Body of pancreas (tissue), 4 donors: ENCODE results near the gene PDLIM5. TPM values are rescaled to one million over a fixed set of nuclear protein-coding genes. Genes with fewer than 3 reads are reported as not detected.

Source experiments
- ATAC-seq: fragments of 150-250 bp; one replicate; pipeline ENCODE4 v1.9.1; 2016
- DNase-seq, 4 donors: peaks; one replicate each; pipeline ENCODE4 v3.0.0-alpha.2; 2019
- H3K27ac ChIP-seq, 4 donors: fragments of 200-600 bp; sonication (generic); 1 replicate in 3 of 4; 2 replicates in 1 of 4; pipeline versions ENCODE4 v1.5.1 to v1.6.1; 2016 to 2019; ENCODE audit warnings: mild to moderate bottlenecking in 1 of 4, mixed read lengths in 1 of 4, moderate library complexity in 1 of 4
- H3K27me3 ChIP-seq, 2 donors: fragments of 200-600 bp; sonication (generic); one replicate each; pipeline ENCODE4 v1.6.0; 2016; ENCODE audit warnings: mild to moderate bottlenecking in 1 of 2
- H3K36me3 ChIP-seq, 2 donors: fragments of 200-600 bp; sonication (generic); replicated peaks in 1 of 2; 2 replicates each; pipeline ENCODE4 v1.5.1; 2016; ENCODE audit warnings: low read depth in 2 of 2; ENCODE audit not compliant: insufficient read depth in 1 of 2
- H3K4me1 ChIP-seq: fragments of 200-600 bp; sonication (generic); one replicate; pipeline ENCODE4 v1.6.0; 2016
- H3K4me3 ChIP-seq, 2 donors: fragments of 200-600 bp; sonication (generic); 1 replicate in 1 of 2; 2 replicates in 1 of 2; pipeline ENCODE4 v1.5.1; 2016 to 2019
- H3K9me3 ChIP-seq, 3 donors: fragments of 200-600 bp; sonication (generic); 1 replicate in 2 of 3; 2 replicates in 1 of 3; pipeline ENCODE4 v1.5.1; 2016
- CTCF ChIP-seq, 7 experiments: fragments of 450-650 bp in 4 of 7; fragments of 200-600 bp in 3 of 7; sonication (generic) in 3 of 7; IDR thresholded peaks; one replicate each; pipeline ENCODE4 v1.5.1; 2016 to 2019; ENCODE audit warnings: antibody characterized with exemption in 7 of 7
- POLR2A ChIP-seq, 3 donors: fragments of 450-650 bp; IDR thresholded peaks; one replicate each; pipeline ENCODE4 v1.6.1; 2016; ENCODE audit warnings: antibody characterized with exemption in 3 of 3, mild to moderate bottlenecking in 2 of 3
- WGBS, 2 donors: methylation state at CpG; one replicate each; pipeline ENCODE4 v1.1.5; 2017; 5-methylcytosine and 5-hydroxymethylcytosine counted together
- intact Hi-C: fragments of 100-400 bp; cut with DNase I; formaldehyde crosslinking; loops from one replicate; pipeline ENCODE4 v1.15.1; 2023
- total RNA-seq, 2 donors: library from RNA; depleted of rRNA; stranded (reverse); fragments of >200 nt; gene quantifications; one replicate each; pipeline ENCODE4 v1.1.0, GENCODE V29; 2016

The PDLIM5 gene
- total RNA-seq, 2 donors from 2014 or later: 44.2 to 70.3 TPM

GRCh38 chr4:94420356-94420755 is 31.4 kb upstream of the PDLIM5 start:
- Histone ChIP-seq H3K36me3 (no peaks in the 10 kb centered on the region), H3K27me3 (no peaks in the 10 kb centered on the region), H3K4me1 (no peaks in the 10 kb centered on the region), H3K4me3 (no peak overlapping the region), H3K27ac (peak overlapping the region in 1 of 4 donors; percentile 36), H3K9me3 (no peaks in the 10 kb centered on the region)
- 85% methylated on average over 2 of the region's 2 CpGs for WGBS, 2 donors
- no peak for ATAC-seq
- no peak for DNase-seq
- no peak for TF ChIP-seq POLR2A (IDR thresholded peaks at IDR 0.05)
- TF ChIP-seq CTCF (IDR thresholded peaks at IDR 0.05): no peak
- intact Hi-C loops: no loop called here

- Histone ChIP-seq H3K27me3 (no peaks in the 10 kb centered on the region), H3K27ac (no peak overlapping the region), H3K36me3 (no peaks in the 10 kb centered on the region), H3K9me3 (peaks cover 0 to 2% (median 0%) of the 10 kb centered on the region in 3 donors), H3K4me3 (no peak overlapping the region), H3K4me1 (no peaks in the 10 kb centered on the region)
- WGBS, 2 donors: 46 to 58% methylated on average over 1 of the region's 1 CpG
- DNase-seq (no peak), ATAC-seq (no peak)
- intact Hi-C loops: no loop called here
- no peak for TF ChIP-seq CTCF (IDR thresholded peaks at IDR 0.05)
- no peak for TF ChIP-seq POLR2A (IDR thresholded peaks at IDR 0.05)
Observed at GRCh38 chr4:94426783-94427182, 25.0 kb upstream of the PDLIM5 start.

GRCh38 chr4:94428884-94429283 is 22.9 kb upstream of the PDLIM5 start:
- Histone ChIP-seq H3K9me3 (peaks cover 0 to 2% (median 0%) of the 10 kb centered on the region in 3 donors), H3K4me1 (no peaks in the 10 kb centered on the region), H3K27me3 (no peaks in the 10 kb centered on the region), H3K36me3 (no peaks in the 10 kb centered on the region), H3K27ac (no peak overlapping the region), H3K4me3 (no peak overlapping the region)
- no peak for TF ChIP-seq CTCF (IDR thresholded peaks at IDR 0.05)
- TF ChIP-seq POLR2A (IDR thresholded peaks at IDR 0.05): no peak
- DNase-seq: no peak
- 55 to 61% methylated on average over 1 of the region's 1 CpG for WGBS, 2 donors
- ATAC-seq: peak; percentile 35
- intact Hi-C loops: no loop called here

GRCh38 chr4:94430406-94430805 is 21.3 kb upstream of the PDLIM5 start:
- Histone ChIP-seq H3K36me3 (no peaks in the 10 kb centered on the region), H3K4me3 (no peak overlapping the region), H3K9me3 (peaks cover 0 to 2% (median 0%) of the 10 kb centered on the region in 3 donors), H3K27ac (no peak overlapping the region), H3K4me1 (no peaks in the 10 kb centered on the region), H3K27me3 (no peaks in the 10 kb centered on the region)
- 82 to 90% methylated on average over 6 of the region's 6 CpGs for WGBS, 2 donors
- intact Hi-C loops: no loop called here
- TF ChIP-seq CTCF (IDR thresholded peaks at IDR 0.05) (no peak), POLR2A (IDR thresholded peaks at IDR 0.05) (no peak)
- ATAC-seq (no peak), DNase-seq (no peak)

GRCh38 chr4:94431388-94431787 is 20.4 kb upstream of the PDLIM5 start:
- intact Hi-C loops: no loop called here
- Histone ChIP-seq H3K9me3 (no peaks in the 10 kb centered on the region), H3K27ac (no peak overlapping the region), H3K36me3 (no peaks in the 10 kb centered on the region), H3K4me3 (no peak overlapping the region), H3K27me3 (no peaks in the 10 kb centered on the region), H3K4me1 (no peaks in the 10 kb centered on the region)
- no peak for DNase-seq
- WGBS, 2 donors: 93 to 95% methylated on average over 3 of the region's 3 CpGs
- ATAC-seq: no peak
- TF ChIP-seq CTCF (IDR thresholded peaks at IDR 0.05) (no peak), POLR2A (IDR thresholded peaks at IDR 0.05) (no peak)
